Fibroblast of pulmonary artery (primary cell): ENCODE data around the gene RARS2.

Source experiments
- DNase-seq: peaks from one replicate; pipeline ENCODE4 v3.0.0-alpha.2; 2010; ENCODE audit warnings: low read depth
- H3K4me3 ChIP-seq: replicated peaks from 2 replicates; pipeline ENCODE4 v1.5.1; 2011; ENCODE audit warnings: low read depth, mild to moderate bottlenecking, control low read depth, low read length, moderate library complexity
- CTCF ChIP-seq: IDR thresholded peaks from 2 replicates; pipeline ENCODE4 v1.5.1; 2011; ENCODE audit warnings: mild to moderate bottlenecking, control low read depth, low read length, inconsistent platforms; ENCODE audit errors: missing control alignments

Gene RARS2

DNA sequence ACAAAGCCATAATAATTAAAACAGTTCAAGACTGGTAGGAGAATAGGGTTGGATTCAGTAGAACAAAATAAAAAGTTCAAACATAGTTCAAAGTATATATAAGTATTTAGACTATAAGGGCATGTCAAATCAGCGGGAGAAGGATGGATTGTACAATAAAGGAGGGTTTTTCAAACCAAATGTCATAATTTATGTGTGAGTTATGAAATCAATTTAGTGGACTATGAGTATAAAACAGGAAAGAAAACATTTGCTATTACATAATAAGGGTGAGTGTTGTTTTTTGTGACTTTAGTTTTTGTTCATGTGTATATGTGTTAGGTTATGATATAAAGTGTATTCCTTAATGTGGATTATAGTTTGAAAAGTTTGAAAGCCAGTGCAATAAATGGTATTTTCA, 10.8 kb upstream of the RARS2 start:
- no peak for TF ChIP-seq CTCF
- no peak overlapping the region for H3K4me3 ChIP-seq
- no peak for DNase-seq

GRCh38 chr6:87590990-87591389, 1.2 kb upstream of the RARS2 start:
- no peak for TF ChIP-seq CTCF
- no peak for DNase-seq
- H3K4me3 ChIP-seq: peak overlapping the region; percentile 85

GRCh38 chr6:87590417-87590880, 662 bp upstream of the RARS2 start:
- TF ChIP-seq CTCF: no peak
- H3K4me3 ChIP-seq: peak overlapping the region; percentile 85
- no peak for DNase-seq

- H3K4me3 ChIP-seq: peak overlapping the region; percentile 85
- DNase-seq: no peak
- no peak for TF ChIP-seq CTCF
Observed at GRCh38 chr6:87588756-87589407, 905 bp downstream of the RARS2 start.

DNA sequence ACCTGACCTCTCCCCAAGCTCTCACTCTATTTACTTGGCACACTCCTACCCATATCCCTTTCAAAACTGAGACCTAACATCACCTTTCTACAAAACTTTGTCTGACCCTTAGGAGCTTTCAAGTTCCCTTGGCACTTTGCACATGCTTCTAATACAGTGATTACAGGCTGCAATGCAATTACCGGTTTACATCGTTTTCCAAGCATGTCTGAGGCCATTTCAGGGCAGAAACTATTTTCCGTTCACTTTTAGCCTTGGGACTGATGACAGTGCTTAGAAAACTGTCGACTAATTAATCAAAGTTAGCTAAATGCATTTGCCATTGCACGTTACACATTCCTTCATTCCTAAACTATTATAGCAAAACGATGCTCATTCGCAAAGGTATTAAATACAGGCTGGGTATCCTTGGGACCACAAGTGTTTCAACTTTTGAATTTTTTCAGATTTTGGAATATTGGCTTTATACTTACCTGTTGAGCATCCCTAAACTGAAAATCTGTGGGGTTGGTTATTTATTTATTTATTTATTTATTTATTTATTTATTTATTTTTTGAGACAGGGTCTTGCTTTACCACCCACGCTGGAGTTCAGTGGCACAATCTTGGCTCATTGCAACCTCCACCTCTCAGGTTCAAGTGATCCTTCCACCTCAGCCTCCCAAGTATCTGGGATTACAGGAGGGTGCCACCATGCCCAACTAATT, 3.3 kb downstream of the RARS2 start:
- DNase-seq: no peak
- no peak for TF ChIP-seq CTCF
- H3K4me3 ChIP-seq: no peak overlapping the region

DNA sequence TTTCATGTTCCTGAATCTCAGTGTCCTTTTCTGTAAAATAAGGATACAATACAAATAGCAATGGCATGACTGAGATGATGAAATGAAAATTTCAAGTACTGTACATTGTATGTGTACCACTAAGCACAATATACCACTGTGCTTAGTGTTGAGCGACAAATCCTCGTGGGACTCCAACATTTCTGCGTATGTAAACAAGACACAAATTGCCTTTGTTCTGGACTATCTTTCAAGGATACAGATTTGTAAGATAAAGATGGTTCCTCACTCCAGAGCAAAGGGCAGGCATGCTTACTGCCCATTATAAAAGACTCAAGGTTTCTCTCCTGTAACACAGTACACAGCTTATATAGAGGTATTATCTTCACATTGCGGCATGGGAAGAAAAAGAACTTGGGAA, 6.0 kb downstream of the RARS2 start:
- DNase-seq: no peak
- no peak overlapping the region for H3K4me3 ChIP-seq
- no peak for TF ChIP-seq CTCF
